GM21526 (cell line): ENCODE measurements around the gene ADRA2C.

Source experiments
- ATAC-seq: cut with Tn5 transposase; IDR thresholded peaks from one replicate; pipeline ENCODE4 v1.9.1; 2021; ENCODE audit warnings: moderate library complexity; ENCODE audit not compliant: unreplicated experiment, low FRiP score

Gene ADRA2C

DNA sequence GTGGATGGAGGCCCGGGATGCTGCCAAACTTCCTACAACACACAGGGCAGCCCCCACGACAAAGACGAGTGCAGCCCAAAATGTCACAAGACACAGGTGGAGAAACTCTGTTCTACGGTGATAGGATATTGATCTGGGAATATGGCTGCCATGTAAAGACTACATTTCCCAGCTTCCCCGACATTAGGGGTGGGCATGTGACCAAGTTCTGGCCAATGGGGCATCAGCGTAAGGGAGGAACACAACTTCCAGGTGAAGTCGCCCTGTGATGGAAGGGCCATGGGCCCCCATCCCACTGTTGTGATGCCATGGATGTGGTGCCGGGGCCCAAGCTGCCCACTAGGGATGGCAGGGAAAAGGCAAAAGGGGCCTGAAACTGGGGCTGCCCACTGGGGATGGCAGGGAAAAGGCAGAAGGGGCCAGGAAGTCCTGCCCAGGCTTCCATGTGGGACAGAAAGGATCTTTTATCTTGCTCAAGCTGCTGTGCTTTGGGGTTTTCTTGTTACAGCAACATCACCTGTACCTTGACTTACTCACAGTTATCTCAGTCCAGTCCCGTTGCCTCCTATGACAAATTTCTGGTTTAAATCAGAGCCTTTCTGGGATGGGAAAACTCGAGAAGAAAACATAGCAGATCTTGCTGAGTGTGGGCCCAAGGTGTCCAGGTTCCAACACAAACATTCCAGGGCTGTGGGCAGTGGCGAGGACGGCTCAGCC, 9.7 kb upstream of the ADRA2C start:
- ATAC-seq = no peak

DNA sequence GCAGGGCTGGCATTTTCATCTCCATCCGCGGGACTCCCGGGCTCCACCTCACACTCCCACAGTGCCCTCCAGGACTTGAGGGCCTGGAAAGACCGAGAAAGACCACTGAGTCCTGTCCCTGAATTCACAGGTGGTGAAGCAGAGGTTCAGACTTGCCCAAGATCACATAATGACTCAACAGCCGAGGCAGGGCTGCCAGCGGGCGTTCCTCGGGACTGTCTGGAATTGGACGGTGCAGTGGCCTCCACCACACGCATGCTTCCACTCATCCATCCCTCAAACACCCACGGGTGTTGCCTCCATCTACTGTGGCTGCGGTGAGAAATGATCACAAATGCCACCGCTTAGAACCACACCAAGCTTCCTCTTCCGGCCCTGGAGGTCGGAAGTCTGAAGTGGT, 6.9 kb upstream of the ADRA2C start:
- ATAC-seq = no peak

DNA sequence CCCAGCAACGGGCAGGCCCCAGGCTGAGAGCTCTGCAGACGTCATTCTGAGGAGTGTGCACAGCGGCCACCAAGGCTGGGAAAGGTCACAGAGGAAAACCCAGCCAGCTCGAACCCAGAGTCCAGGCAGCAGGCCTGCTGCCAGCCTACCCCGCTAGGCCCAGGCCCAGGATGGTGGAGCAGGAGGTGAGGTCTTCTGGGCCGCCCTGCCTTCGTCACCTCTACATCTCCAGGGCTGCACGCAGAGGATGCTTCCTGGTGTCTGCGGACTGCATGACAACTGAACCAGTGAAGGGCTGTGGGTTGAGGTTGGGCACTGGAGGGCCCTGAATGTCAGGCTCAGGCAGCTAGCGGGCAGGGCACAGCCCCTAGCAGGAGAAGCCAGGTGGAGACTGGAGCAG, 5.8 kb upstream of the ADRA2C start:
- no peak for ATAC-seq

DNA sequence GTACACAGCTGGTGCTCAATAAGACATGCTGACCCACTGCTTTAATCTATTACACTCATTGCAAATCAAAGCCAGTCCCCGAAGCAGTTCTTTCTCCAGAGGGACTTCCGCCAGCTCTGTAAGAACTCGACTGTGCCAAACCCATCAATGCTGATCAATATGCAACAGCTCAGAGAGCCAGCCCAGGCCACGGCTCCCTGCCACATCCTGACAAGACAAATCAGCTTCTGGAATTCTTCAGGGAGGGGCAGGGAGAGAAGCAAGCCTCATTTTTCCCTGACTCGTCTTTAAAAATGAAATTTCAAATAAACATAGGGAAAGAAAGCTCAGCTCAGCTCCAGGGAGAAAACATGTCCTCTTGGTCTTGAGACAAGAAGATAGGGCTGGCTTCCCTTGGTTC, 5.3 kb upstream of the ADRA2C start:
- ATAC-seq = no peak

DNA sequence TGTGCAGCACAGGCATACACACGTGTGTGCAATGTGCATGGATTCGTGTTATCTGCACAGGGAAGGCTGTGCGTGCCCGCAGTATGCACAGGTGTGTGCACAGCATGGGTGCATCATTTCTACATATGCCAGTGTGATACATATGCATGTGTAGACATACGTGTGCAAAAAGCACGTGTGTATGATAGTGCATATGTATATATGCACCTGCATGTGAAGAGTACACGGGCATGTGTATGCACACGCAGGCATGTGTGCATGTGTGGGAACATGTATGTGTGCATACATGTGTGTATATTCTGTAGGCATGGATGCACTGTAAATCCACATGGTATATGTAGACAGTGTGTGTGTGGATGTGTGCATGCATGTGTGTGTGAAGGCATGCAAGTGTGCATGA, 3.9 kb upstream of the ADRA2C start:
- ATAC-seq = no peak

DNA sequence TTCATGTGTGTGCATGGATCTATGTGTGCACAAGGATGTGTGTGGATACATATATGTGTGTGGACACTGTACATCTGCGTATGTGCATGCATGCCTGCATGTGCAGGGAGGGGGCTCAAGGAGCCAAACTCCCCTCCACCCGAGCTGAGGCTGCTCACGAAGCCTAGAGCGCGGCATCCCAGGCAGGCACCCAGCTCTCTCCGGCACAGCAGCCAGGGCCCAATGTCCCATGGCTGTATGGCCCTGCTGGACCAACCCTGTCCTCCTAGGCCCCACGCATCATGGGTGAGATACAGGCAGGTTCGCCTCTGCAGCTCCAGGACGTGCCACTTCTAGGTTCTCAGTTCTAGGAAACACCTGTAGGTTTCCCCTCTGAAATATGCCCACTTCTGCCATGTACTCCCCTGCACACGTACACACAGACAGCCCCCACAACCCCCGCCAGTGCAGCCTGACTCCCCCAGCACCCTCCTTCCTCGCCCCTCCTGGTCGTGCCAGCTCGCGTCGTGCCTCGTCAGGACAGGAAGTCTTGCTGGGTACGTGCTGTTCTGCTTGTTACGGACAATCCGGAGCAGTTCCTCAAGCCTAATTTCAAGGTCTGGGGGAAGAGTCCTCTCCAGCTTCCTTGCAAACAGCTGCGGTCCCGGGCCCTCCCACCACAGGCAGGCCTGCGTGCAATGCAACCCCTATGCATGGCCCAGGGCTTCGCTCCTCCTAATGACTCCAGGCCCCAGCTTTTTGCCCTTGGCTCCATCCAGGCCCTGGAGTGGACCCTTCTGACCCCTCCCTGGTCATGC, 3.2 kb upstream of the ADRA2C start:
- ATAC-seq = no peak

DNA sequence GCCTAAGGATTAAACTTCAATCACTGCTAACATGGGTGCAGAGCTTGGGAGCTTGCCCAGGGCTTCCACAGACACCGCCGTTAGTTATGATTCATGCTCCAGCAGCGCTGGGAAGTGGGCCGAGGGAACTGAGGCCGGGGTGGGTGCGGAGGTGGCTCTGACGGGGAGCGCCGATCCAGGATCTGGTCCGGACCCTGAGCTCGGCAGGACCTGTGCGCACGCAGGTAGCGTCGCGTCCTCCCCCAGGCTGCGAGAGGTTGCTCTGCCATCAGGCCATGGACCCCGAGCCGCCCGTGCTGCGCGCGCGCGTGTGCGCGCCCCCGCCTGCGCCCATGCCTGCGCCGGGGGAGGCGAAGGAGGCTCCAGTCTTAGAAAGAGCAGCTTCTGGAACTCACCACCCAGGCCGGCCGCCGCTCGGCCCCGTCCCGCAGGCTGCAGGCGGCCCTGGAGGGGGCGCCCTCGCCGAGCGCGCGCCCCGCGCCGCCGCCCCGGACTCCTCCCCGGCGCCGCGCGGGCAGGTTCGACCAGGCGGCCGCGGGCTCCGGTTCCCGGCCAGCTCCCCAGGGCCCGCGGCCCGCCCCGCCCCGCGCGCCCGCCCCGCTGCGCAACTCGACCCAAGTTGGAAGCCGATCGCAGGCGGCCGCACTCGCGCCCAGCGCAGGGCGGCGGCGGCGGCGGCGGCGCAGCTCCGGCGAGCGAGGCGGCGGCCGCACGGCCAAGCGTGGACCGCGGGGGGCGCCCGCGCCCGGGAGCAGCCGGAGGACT, 732 bp upstream of the ADRA2C start:
- no peak for ATAC-seq

DNA sequence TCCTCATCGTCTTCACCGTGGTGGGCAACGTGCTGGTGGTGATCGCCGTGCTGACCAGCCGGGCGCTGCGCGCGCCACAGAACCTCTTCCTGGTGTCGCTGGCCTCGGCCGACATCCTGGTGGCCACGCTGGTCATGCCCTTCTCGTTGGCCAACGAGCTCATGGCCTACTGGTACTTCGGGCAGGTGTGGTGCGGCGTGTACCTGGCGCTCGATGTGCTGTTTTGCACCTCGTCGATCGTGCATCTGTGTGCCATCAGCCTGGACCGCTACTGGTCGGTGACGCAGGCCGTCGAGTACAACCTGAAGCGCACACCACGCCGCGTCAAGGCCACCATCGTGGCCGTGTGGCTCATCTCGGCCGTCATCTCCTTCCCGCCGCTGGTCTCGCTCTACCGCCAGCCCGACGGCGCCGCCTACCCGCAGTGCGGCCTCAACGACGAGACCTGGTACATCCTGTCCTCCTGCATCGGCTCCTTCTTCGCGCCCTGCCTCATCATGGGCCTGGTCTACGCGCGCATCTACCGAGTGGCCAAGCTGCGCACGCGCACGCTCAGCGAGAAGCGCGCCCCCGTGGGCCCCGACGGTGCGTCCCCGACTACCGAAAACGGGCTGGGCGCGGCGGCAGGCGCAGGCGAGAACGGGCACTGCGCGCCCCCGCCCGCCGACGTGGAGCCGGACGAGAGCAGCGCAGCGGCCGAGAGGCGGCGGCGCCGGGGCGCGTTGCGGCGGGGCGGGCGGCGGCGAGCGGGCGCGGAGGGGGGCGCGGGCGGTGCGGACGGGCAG, 792 bp downstream of the ADRA2C start:
- no peak for ATAC-seq

DNA sequence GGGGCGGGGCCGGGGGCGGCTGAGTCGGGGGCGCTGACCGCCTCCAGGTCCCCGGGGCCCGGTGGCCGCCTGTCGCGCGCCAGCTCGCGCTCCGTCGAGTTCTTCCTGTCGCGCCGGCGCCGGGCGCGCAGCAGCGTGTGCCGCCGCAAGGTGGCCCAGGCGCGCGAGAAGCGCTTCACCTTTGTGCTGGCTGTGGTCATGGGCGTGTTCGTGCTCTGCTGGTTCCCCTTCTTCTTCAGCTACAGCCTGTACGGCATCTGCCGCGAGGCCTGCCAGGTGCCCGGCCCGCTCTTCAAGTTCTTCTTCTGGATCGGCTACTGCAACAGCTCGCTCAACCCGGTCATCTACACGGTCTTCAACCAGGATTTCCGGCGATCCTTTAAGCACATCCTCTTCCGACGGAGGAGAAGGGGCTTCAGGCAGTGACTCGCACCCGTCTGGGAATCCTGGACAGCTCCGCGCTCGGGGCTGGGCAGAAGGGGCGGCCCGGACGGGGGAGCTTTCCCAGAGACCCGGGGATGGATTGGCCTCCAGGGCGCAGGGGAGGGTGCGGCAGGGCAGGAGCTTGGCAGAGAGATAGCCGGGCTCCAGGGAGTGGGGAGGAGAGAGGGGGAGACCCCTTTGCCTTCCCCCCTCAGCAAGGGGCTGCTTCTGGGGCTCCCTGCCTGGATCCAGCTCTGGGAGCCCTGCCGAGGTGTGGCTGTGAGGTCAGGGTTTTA, 1.5 kb downstream of the ADRA2C start:
- ATAC-seq = no peak

DNA sequence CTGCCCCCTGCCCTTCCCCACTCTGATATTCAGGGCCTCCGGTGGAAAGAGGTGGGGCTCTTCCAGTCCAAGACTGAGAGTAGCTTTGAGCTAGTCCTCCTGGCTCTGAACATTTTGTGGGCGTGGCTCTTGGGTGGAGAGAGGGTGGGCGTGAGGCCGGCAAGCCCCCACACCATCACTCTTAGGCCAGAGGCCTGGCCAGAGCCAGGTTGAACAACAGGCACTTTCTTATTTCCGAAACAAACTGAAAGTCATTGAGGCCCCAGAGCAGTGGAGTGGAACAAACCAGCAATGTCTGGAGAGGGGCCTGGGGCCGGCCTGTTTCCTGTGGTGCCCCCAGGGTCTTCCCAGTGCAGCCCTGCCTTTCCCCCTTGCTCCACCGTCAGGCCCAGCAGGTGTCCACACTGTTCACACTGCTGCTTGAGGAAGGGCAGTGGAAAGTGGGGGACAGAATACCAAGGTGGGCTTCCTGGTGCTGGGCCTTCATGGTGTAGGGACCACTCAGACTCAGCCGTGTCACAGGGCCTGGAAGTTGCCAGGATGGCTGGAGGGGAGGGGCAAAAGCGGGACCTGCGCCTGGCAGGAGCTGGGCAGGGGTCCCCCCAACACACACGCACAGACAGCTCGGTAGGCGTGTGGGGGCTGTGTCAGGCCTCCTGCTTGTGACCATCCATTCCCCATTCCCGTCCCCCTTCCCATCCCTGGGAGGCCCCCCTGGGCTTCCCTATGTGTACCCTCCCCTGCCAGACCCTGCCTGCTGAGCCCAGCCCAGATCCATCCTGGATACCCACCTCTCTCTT, 2.9 kb downstream of the ADRA2C start:
- ATAC-seq = no peak

DNA sequence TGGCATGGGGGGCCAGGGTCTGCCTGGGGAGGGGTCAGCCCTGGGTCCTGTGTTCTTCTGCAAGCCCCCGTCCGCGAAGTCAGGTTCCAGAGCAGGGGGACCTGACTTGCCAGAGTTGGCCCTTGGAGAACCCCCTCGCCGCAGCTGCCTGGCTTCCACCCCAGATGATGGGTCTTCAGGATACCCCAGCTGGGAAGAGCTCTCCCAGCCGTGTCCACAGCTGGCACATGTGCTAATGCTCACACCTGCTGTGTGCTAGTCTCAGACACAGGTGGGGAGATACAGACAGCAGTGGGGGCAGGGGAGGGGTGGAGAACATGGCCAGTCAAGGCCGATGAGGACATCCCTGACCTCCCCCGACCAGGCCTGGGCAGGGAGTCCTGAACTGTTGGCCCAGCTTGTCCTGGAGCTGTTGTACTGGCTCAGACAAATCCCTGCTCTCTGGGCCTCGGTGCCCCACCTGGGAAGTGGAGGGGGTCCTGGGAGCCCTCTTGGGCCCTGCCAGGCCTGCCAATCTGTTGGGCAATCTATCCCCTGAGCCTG, 3.5 kb downstream of the ADRA2C start:
- no peak for ATAC-seq

DNA sequence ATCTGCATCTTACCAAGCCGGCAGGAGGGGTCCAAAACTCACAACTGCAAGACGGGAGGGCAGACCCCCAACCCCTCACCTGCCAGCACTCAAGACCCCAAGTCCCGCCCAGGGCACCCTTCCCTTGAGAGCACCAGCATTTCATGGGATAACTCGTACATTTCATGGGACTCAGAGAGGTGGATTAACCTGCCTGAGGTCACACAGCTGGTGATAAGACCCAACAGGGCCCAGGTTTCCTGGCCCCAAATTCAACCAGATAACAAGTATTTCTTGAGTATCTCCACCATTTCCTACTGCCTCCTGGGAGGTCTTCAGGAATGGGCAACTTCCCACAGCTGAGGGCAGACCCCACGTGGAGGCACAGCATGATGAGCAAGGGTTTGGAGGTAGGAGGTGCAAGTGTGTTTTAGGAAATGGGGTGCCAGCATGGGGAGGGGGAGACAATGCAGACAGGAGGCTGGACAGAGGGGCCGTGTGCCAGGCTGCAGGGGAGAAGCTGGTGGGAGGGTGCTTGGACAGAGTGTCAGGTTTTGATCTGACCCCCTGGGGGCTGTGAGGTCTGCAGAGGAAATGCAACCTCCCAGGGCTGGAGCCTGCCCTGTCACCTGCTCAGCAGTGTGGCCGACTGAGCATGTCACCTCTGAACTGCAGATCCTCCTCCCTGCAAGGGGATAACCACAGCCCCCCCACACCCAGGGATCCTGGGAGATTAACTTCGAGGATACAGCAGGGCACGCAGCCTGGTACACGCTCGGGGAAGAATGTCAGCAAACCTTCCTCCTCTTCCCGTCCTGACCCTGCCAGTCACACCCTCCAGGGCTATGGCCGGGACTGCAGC, 4.4 kb downstream of the ADRA2C start:
- no peak for ATAC-seq

DNA sequence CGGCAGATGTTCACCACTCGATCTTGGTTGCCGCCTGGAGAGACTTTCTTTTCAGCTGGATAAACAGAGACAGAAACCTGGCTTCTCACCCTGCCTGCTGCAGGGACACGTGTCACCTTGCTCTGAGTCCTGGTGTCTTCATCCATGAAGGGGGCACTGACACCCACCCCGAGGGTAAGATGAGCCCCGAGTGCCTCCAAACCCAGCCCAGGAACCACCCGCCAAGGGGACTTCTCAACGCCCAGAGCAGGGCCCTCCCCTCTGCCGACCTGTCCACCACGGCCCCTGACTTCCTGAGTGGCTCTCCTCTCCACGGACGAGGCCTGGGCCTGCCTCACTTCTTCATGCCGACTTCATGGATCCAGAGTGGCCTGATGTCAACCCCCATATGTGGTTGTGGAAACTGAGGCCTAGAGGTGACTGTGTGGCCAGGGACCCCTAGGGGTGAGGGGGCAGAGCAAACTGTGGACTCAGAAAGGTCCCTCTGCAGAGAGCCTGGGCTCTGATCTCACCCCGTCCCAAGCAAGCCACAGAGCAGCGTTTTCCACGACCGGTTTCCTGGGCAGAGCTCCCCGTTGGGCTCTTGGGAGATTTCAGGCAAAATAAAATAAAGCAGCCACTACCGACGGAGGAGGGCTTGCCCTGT, 5.1 kb downstream of the ADRA2C start:
- no peak for ATAC-seq

DNA sequence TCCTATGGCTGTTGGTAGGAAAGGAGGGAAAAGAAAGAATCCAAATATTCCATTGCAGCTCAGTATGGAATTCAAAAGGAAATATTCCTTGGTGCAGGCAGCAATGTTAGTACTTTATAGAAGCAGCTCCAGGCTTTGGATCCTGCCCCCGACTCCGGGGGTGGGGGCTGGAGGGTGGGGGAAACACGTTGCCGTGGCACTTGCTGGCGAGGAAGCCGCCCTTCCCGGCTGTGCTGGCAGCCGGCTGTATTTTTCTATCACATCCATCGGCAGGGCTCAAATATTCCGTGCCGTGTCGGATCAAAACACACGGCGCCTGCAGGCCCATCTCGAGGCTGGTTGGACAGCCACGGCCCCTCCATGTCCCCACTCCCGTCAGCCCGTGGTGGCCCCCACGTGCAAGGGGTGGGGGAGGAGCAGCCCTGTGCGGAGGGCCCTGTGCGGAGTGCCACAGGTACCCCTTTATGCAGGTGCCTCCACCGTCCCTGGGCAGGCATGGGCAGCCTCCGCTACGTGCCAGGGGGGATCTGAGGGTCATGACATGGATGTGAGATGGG, 5.8 kb downstream of the ADRA2C start:
- ATAC-seq = no peak

DNA sequence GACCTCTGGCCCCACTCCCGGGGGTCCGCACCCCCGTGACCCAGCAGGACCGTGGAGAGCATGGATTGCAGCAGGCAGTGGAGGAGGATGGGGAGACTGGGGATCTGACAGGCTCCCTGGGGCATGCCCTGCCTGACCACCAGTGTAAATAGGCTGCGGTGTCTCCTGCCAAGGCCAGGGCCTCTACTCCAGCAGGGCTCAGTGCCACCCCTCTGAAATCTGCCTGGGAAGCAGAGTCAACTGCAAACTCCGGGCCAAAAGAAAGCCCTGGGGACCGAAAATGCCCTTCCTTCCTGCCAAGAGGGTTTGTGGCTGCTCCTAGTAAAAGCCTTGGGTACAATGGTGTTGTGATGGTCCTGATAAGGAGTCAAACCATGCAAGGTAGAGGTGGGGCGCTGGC, 6.4 kb downstream of the ADRA2C start:
- no peak for ATAC-seq

DNA sequence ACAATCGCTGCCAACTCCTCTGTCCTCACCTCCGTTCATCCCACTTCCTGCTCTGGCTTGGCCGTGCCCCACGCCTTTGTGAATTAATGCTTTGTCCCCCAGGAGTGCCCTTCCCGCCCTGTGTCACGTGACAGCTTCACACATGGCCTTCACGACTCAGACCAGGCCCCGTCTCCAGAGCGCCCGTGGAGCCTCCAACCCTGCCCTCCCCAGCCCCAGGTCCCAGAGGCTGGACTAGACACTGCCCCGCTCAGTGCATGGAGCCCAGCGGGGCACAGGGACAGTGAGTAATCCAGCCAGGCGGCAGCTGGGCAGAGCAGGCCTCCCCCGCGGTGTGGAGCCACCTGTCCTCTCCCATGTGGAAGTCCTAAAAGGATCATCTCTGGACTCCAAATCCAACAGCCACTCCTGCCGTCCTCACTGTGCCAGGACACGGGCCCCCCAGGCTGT, 7.4 kb downstream of the ADRA2C start:
- no peak for ATAC-seq

DNA sequence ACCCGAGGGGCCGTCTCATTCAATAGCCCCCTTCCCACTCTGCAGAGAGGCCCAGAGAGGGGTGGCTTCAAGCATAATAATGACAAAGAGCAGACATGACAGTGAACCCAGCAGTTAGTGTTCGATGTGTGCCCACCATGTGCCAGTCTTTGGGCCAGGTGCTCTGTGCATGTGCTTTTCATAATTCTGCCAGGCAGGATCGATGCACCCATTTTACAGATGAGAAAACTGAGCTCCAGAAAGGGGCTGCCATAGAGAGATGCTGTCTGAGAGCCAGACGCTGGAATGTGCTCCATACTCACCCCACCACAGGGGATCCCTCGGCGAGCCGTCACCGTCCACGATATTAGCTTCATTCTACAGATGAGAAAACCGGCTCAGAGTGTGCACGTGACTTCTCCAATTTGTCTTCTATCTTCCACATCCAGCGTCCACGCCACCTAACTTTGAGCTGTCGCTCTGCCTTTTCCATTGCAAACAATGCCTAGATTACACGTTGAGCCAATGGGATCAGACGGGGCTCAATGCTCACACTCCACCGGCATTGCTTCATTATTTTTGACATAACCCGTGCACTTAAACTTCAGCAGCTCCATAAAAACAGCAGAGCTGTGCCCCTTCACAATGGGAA, 8.2 kb downstream of the ADRA2C start:
- no peak for ATAC-seq
